IPS-20b (cell line): ENCODE measurements around the gene TSG101.

Experiments used
- H3K27ac ChIP-seq: one replicate; pipeline ENCODE4 v1.5.1; 2013; ENCODE audit warnings: low read length
- H3K27me3 ChIP-seq: 2 replicates; pipeline ENCODE4 v1.6.1; 2013; ENCODE audit warnings: mild to moderate bottlenecking, low read length, inconsistent platforms; ENCODE audit not compliant: insufficient read depth
- H3K36me3 ChIP-seq: 2 replicates; pipeline ENCODE4 v1.6.1; 2013; ENCODE audit warnings: low read depth, mild to moderate bottlenecking, inconsistent platforms, low read length, moderate library complexity; ENCODE audit not compliant: insufficient read depth
- H3K4me1 ChIP-seq: 2 replicates; pipeline ENCODE4 v1.6.1; 2013; ENCODE audit warnings: mild to moderate bottlenecking, control low read depth, inconsistent platforms, low read length, moderate library complexity; ENCODE audit not compliant: insufficient read depth
- H3K4me3 ChIP-seq: 2 replicates; pipeline ENCODE4 v1.5.1; 2013; ENCODE audit warnings: mild to moderate bottlenecking, low read length, inconsistent platforms
- H3K9ac ChIP-seq: 2 replicates; pipeline ENCODE4 v1.6.1; 2013; ENCODE audit warnings: low read depth, mild to moderate bottlenecking, inconsistent platforms, low read length, moderate library complexity
- H3K9me3 ChIP-seq: 2 replicates; pipeline ENCODE4 v1.6.1; 2013; ENCODE audit warnings: mild to moderate bottlenecking, low read depth, low read length, inconsistent platforms; ENCODE audit not compliant: insufficient read depth

TSG101 gene

GRCh38 chr11:18461909-18462308, 64.8 kb downstream of the TSG101 start:
- no peak overlapping the region for H3K27ac ChIP-seq
- no peaks in the 10 kb centered on the region for H3K9me3 ChIP-seq
- no peaks in the 10 kb centered on the region for H3K36me3 ChIP-seq
- H3K4me3 ChIP-seq = no peak overlapping the region
- H3K27me3 ChIP-seq = no peaks in the 10 kb centered on the region
- no peaks in the 10 kb centered on the region for H3K4me1 ChIP-seq
- no peak overlapping the region for H3K9ac ChIP-seq

- no peaks in the 10 kb centered on the region for H3K9me3 ChIP-seq
- H3K36me3 ChIP-seq = no peaks in the 10 kb centered on the region
- H3K9ac ChIP-seq = no peak overlapping the region
- no peak overlapping the region for H3K4me3 ChIP-seq
- no peaks in the 10 kb centered on the region for H3K4me1 ChIP-seq
- H3K27me3 ChIP-seq = no peaks in the 10 kb centered on the region
- H3K27ac ChIP-seq = no peak overlapping the region
These were observed 67.1 kb downstream of the TSG101 start for GRCh38 chr11:18459634-18460033.

- H3K27ac ChIP-seq = no peak overlapping the region
- H3K4me3 ChIP-seq = no peak overlapping the region
- no peak overlapping the region for H3K9ac ChIP-seq
- H3K9me3 ChIP-seq = no peaks in the 10 kb centered on the region
- H3K4me1 ChIP-seq = no peaks in the 10 kb centered on the region
- no peaks in the 10 kb centered on the region for H3K36me3 ChIP-seq
- no peaks in the 10 kb centered on the region for H3K27me3 ChIP-seq
These were observed 69.3 kb downstream of the TSG101 start for GRCh38 chr11:18457450-18457849.

GRCh38 chr11:18455686-18456372, 70.9 kb downstream of the TSG101 start, which contains the start of gene LDHAL6A:
Gene LDHAL6A (plus strand): TSS chr11:18455856. CDS start chr11:18456681, 825 bp downstream.
- Histone ChIP-seq H3K4me1 (no peaks in the 10 kb centered on the region), H3K36me3 (no peaks in the 10 kb centered on the region), H3K9me3 (no peaks in the 10 kb centered on the region), H3K27me3 (no peaks in the 10 kb centered on the region), H3K4me3 (no peak within 1 kb of the TSS), H3K27ac (no peak within 1 kb of the TSS), H3K9ac (no peak within 1 kb of the TSS)

- no peak overlapping the region for H3K9ac ChIP-seq
- H3K27ac ChIP-seq = no peak overlapping the region
- no peaks in the 10 kb centered on the region for H3K4me1 ChIP-seq
- no peaks in the 10 kb centered on the region for H3K9me3 ChIP-seq
- H3K36me3 ChIP-seq = no peaks in the 10 kb centered on the region
- no peak overlapping the region for H3K4me3 ChIP-seq
- no peaks in the 10 kb centered on the region for H3K27me3 ChIP-seq
These were observed 73.8 kb downstream of the TSG101 start for GRCh38 chr11:18452927-18453326.

GRCh38 chr11:18449251-18449650, 77.5 kb downstream of the TSG101 start:
- Histone ChIP-seq H3K27ac (no peak overlapping the region), H3K9ac (no peak overlapping the region), H3K27me3 (no peaks in the 10 kb centered on the region), H3K36me3 (no peaks in the 10 kb centered on the region), H3K4me3 (no peak overlapping the region), H3K9me3 (no peaks in the 10 kb centered on the region), H3K4me1 (no peaks in the 10 kb centered on the region)

- H3K4me3 ChIP-seq = no peak overlapping the region
These were observed 88.1 kb downstream of the TSG101 start for GRCh38 chr11:18438691-18439090.

More at GRCh38 chr11:18438691-18439090, 88.1 kb downstream of the TSG101 start:
- Histone ChIP-seq H3K9ac (no peak overlapping the region), H3K36me3 (no peaks in the 10 kb centered on the region), H3K27me3 (no peaks in the 10 kb centered on the region), H3K27ac (no peak overlapping the region), H3K4me1 (no peaks in the 10 kb centered on the region), H3K9me3 (no peaks in the 10 kb centered on the region)
